IPS DF 6.9 (cell line): ENCODE results near the gene NUBP1.
"Not testable (repeated sequence)": the region's sequence is repeated elsewhere in the genome, so short reads cannot be mapped to it uniquely, and the experiment has no call there.

Experiments used
- DNase-seq: peaks from one replicate; pipeline ENCODE4 v3.0.0-alpha.2; 2013; ENCODE audit warnings: low read depth, low spot score
- H3K27ac ChIP-seq: one replicate; pipeline ENCODE4 v1.5.1; 2013; ENCODE audit warnings: low read length, control low read depth
- H3K27me3 ChIP-seq: 2 replicates; pipeline ENCODE4 v1.6.1; 2013; ENCODE audit warnings: mild to moderate bottlenecking, low read length; ENCODE audit not compliant: control insufficient read depth, insufficient read depth
- H3K36me3 ChIP-seq: 2 replicates; pipeline ENCODE4 v1.6.1; 2013; ENCODE audit warnings: low read length; ENCODE audit not compliant: control insufficient read depth, insufficient read depth
- H3K4me1 ChIP-seq: 2 replicates; pipeline ENCODE4 v1.6.1; 2013; ENCODE audit warnings: low read length; ENCODE audit not compliant: control insufficient read depth, insufficient read depth
- H3K4me3 ChIP-seq: 2 replicates; pipeline ENCODE4 v1.5.1; 2013; ENCODE audit warnings: mild to moderate bottlenecking, low read length
- H3K9me3 ChIP-seq: 2 replicates; pipeline ENCODE4 v1.6.1; 2013; ENCODE audit warnings: low read length, inconsistent platforms; ENCODE audit not compliant: control insufficient read depth, insufficient read depth
- WGBS: extraction: QIAGEN DNeasy Blood & Tissue Kit; methylation state at CpG from one replicate; pipeline ENCODE4 v1.1.7; 2013; ENCODE audit warnings: mixed read lengths, missing lambda C conversion rate; ENCODE audit not compliant: insufficient read length, insufficient coverage; 5-methylcytosine and 5-hydroxymethylcytosine counted together

NUBP1 gene

DNA sequence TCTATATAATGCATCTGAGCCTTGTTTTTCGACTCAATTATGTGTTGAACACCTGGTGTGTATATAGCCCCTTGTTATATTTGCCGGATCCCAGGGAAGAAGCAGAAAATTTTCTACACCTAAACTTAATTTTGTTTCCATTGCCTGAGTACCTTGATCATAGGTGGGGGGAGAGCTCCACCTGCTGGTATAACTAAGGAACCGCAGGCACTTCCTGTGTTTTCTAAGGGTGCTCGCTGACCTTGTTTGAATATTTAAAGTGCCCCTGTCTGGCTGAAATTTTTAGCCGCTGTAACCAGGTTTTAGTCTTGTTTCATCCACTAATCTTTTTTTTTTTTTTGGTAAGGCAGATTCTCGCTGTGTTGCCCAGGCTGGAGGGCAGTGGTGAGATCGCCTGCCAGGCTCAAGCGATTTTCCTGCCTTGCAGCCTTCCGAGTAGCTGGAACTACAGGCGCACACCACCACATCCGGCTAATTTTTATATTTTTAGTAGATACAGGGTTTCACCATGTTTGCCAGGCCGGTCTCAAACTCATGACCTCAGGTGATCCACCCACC lies 6.5 kb upstream of the NUBP1 start:
- Histone ChIP-seq H3K36me3 (no peaks in the 10 kb centered on the region), H3K27ac (no peak overlapping the region), H3K9me3 (no peaks in the 10 kb centered on the region), H3K4me3 (no peak overlapping the region), H3K4me1 (no peaks in the 10 kb centered on the region), H3K27me3 (no peaks in the 10 kb centered on the region)
- WGBS = no CpG with 5 or more reads among the region's 12 CpGs
- peak; percentile 43 for DNase-seq

DNA sequence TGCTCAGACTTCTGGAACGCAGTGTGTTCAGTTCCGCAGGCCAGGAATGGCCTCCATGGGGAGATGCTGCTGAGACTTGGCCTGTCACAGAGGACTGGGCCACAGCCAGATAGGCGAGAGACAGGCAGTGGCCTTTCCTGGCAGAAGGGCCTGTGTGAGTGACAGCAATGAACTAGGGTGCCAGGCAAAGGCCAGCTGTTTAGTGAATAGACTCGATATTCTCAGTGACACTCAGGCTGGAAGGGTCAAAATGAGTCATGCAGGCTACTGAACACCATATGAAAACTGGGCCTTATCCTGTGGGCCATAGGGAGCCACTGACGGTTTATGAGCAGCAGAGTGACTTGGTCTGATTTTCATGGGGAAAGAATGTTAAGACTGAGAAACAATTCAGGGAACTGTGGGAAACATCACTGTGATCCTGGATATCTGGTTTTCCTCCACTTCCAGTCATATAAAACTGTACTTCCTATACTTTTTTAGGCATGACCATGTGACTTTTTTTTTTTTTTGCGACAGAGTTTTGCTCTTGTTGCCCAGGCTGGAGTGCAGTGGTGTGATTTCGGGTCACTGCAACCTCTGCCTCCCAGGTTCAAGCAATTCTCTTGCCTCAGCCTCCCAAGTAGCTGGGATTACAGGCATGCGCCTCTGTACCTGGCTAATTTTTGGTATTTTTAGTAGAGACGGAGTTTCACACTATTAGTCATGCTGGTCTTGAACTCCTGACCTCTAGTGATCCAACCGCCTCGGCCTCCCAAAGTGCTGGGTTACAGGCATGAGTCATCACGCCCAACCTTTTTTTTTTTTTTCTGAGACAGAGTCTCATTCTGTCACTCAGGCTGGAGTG lies 5.2 kb upstream of the NUBP1 start:
- Histone ChIP-seq H3K9me3 (no peaks in the 10 kb centered on the region), H3K36me3 (no peaks in the 10 kb centered on the region), H3K27ac (no peak overlapping the region), H3K27me3 (no peaks in the 10 kb centered on the region), H3K4me1 (no peaks in the 10 kb centered on the region), H3K4me3 (no peak overlapping the region)
- DNase-seq = no peak
- no CpG with 5 or more reads among the region's 12 CpGs for WGBS

DNA sequence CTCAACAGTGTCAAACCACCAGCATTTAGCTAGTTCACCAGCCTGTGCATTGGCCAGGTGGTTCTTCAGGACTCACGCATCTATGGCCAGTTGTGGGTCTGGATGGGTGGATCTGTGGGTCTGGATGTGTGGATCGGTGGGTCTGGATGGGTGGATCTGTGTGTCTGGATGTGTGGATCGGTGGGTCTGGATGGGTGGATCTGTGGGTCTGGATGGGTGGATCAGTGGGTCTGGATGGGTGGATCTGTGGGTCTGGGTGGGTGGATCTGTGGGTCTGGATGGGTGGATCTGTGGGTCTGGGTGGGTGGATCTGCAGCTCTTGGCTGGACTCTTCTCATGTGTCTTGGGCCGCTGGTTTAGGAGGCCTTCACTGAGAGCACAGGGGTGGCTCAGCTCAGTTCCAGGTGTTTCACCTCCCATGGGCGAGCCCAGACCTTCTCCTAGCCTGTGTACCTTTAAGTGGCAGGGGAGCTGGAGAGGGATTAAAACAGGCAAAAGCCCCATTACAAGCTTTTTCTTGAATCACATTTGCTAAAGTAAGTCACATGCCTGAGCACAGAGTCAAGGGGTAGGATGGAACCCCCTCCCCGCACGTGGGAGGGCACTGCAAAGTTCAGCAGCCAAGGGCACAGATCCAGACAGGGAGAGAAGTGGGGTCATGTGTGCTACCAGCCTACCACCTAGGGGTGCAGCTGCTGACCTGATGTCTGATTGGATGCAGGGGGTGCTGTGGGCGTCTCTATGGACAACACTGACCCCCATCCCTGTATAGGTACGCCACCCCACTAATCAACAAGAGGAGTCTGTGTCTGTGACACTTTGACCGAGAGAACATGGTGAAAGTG lies 3.4 kb upstream of the NUBP1 start:
- Histone ChIP-seq H3K4me1 (no peaks in the 10 kb centered on the region), H3K36me3 (no peaks in the 10 kb centered on the region), H3K4me3 (no peak overlapping the region), H3K9me3 (no peaks in the 10 kb centered on the region), H3K27me3 (no peaks in the 10 kb centered on the region), H3K27ac (no peak overlapping the region)
- DNase-seq = no peak
- no CpG with 5 or more reads among the region's 10 CpGs for WGBS

DNA sequence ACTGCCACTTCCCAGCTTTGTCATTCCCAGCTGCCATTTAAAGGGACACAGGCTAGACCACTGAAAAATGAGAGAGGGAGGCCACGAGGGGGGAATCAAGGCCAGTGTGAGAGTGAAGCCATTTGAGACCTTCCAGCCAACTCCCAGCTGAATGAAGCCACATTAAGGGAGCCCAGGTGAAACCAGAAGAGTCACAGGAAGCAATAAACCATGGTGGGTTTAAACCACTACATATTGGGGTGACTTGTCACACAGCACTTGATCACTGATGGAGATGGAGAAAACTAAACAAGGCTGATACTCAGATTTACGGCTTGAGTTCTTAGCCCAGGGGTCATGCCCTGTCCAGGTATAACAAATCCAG lies 2.8 kb upstream of the NUBP1 start:
- no CpG with 5 or more reads among the region's 2 CpGs for WGBS
- Histone ChIP-seq H3K9me3 (no peaks in the 10 kb centered on the region), H3K4me3 (no peak overlapping the region), H3K27ac (no peak overlapping the region), H3K27me3 (no peaks in the 10 kb centered on the region), H3K36me3 (no peaks in the 10 kb centered on the region), H3K4me1 (no peaks in the 10 kb centered on the region)
- no peak for DNase-seq

DNA sequence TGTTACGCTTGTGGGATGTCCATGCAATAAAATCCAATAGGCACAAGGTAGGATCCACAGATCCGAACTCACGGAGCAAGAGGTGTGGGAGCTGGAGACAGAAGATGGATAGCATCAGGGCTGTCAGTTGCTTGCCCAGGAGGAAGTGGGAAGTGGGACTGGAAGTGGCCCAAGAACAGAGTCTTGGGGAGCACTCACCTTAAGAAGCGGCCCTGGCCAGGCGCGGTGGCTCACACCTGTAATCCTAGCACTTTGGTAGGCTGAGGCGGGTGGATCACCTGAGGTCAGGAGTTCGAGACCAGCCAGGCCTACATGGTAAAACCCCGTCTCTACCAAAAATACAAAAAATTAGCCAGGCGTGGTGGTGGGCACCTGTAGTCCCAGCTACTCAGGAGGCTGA lies 2.4 kb upstream of the NUBP1 start:
- not testable (repeated sequence) for H3K9me3 ChIP-seq, H3K36me3 ChIP-seq, H3K4me3 ChIP-seq, H3K4me1 ChIP-seq, DNase-seq, H3K27ac ChIP-seq, H3K27me3 ChIP-seq
- no CpG with 5 or more reads among the region's 10 CpGs for WGBS

DNA sequence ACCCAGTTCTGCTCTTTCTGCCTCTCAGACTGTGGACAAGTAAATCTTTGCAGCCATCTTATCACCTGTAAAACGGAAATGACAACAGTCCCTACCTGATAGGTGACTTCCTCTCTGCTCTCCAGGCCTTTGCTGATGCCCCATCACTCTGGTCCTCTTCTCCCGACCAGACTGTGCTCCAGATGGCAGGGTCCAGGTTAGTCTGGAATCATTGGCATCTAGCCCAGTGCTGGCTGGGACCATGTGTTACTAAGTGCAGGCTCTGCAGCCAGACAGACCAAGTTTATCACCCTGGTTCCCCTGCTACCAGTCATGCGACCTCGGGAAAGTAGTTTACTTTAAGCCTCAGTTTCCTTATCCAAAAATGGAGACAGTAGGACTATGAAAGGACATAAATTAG lies 1.8 kb upstream of the NUBP1 start:
- Histone ChIP-seq H3K9me3 (no peaks in the 10 kb centered on the region), H3K27ac (no peak overlapping the region), H3K4me1 (no peaks in the 10 kb centered on the region), H3K27me3 (no peaks in the 10 kb centered on the region), H3K36me3 (no peaks in the 10 kb centered on the region), H3K4me3 (no peak overlapping the region)
- WGBS = no CpG with 5 or more reads among the region's 4 CpGs
- no peak for DNase-seq

DNA sequence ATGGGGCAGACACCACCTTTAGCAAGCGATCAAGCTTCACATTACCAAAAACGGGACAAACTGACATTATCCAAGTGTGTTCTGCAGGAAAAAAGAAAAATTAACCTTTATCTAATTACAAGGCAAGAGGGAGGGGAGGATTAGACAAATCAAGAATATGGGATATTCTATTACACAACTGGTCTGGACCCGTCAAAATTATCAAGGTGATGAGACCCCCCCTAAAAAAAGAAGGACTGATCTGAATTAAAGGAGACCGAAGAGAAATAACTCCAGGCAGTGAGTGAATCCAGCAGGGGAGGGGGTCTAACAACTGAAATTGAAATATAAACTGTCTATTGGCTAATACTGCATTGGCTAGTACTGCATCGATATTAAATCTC lies 424 bp upstream of the NUBP1 start:
- H3K9me3 ChIP-seq = no peaks in the 10 kb centered on the region
- no peaks in the 10 kb centered on the region for H3K36me3 ChIP-seq
- H3K27me3 ChIP-seq = no peaks in the 10 kb centered on the region
- H3K4me3 ChIP-seq = peak overlapping the region; percentile 54; the same call in 1 of the 2 replicates
- WGBS = no CpG with 5 or more reads among the region's 5 CpGs
- no peak for DNase-seq
- H3K27ac ChIP-seq = no peak overlapping the region
- no peaks in the 10 kb centered on the region for H3K4me1 ChIP-seq

DNA sequence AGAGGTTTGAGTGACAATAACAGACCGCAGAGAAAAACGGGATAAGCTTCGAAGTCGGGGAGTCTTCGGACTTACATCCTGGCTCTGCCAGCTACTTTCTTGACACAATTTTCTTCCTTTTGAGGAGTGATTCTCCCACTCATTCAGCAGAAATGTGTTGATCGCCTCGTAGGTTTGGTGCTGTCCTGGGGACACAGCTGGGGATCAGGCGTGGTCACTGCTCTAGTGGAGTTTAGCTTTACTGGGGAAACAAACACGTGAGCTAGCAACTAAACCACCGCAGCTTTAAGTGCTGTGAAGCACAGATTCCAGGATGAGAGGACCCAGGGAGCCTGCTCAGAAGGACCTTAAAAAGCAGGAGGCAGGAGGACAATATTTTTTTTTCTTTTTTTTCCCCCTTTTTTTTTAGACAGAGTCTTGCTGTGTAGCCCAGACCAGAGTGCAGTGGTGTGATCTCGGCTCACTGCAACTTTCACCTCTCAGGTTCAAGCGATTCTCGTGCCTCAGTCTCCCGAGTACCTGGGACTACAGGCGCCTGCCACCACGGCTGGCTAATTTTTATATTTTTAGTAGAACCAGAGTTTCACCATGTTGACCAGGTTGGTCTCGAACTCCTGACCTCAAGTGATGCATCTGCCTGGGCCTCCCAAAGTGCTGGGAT lies 858 bp downstream of the NUBP1 start:
- no CpG with 5 or more reads among the region's 17 CpGs for WGBS
- no peaks in the 10 kb centered on the region; the same call in 1 of the 2 replicates for H3K36me3 ChIP-seq
- no peaks in the 10 kb centered on the region for H3K27me3 ChIP-seq
- H3K27ac ChIP-seq = no peak overlapping the region
- no peaks in the 10 kb centered on the region for H3K4me1 ChIP-seq
- peak overlapping the region; percentile 27; the same call in 1 of the 2 replicates for H3K4me3 ChIP-seq
- H3K9me3 ChIP-seq = no peaks in the 10 kb centered on the region
- DNase-seq = peak; percentile 2

DNA sequence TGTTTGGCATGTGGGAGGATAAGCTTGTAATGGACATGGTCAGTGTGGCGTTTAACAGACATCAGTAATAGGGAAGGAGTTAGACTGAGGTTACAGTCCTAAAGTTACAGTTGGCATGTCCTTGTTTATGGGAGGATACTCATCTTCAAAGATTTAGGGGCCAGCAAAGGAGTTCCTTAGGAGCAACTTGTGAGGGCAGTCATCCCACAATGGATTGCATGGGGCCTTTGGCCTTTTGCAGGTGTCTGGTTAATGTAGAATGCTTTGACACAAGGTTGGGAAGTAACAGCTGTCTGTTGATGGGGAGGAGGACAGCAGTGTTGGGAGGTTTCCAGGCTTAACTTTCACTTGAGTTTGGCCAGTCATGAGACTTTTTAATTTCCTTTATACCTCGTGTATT lies 2.2 kb downstream of the NUBP1 start:
- DNase-seq = no peak
- no peak overlapping the region for H3K4me3 ChIP-seq
- H3K36me3 ChIP-seq = no peaks in the 10 kb centered on the region; the same call in 1 of the 2 replicates
- no peaks in the 10 kb centered on the region for H3K9me3 ChIP-seq
- no CpG with 5 or more reads among the region's 2 CpGs for WGBS
- H3K27me3 ChIP-seq = no peaks in the 10 kb centered on the region
- no peak overlapping the region for H3K27ac ChIP-seq
- H3K4me1 ChIP-seq = no peaks in the 10 kb centered on the region

DNA sequence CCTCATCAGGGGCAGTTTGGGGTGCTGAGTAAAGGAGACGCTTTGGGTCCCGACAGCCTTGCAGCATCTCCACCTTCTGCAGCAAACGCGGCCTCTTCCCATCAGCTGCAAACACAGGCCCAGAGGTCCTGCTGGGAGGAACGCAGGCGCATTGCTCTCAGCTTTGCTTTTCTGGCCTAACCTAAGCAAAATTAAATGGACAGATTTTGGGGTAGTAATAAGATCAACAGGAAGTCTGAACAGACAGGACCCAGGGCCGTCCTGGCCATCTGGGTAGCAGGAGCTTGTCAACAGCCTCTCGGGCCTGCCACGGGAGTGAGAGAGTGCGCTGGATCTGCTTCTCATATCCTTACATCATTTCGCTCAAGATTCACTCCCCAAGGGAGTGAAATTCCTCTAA lies 7.2 kb downstream of the NUBP1 start:
- Histone ChIP-seq H3K9me3 (no peaks in the 10 kb centered on the region), H3K27me3 (no peaks in the 10 kb centered on the region), H3K36me3 (no peaks in the 10 kb centered on the region; the same call in 1 of the 2 replicates), H3K27ac (no peak overlapping the region), H3K4me3 (no peak overlapping the region), H3K4me1 (no peaks in the 10 kb centered on the region)
- DNase-seq = no peak
- no CpG with 5 or more reads among the region's 11 CpGs for WGBS
